Smooth muscle cell (in vitro differentiated cells): ENCODE measurements around the gene CDC25B. TPM values are rescaled to one million over a fixed set of nuclear protein-coding genes. Genes with fewer than 3 reads are reported as not detected.

ENCODE experiments used
- DNase-seq: peaks from one replicate; lab custom pipeline; 2025; ENCODE audit not compliant: unreplicated experiment; lab: John Stamatoyannopoulos, UW
- H2AFZ ChIP-seq: fragments of 200-600 bp; sonication (generic); 2 replicates; pipeline ENCODE4 v1.6.0; 2016; ENCODE audit warnings: antibody characterized with exemption, low read depth, mild to moderate bottlenecking
- H3F3A ChIP-seq: fragments of 200-600 bp; sonication (generic); 2 replicates; pipeline ENCODE4 v1.6.0; 2017; ENCODE audit warnings: antibody characterized with exemption, low read depth
- H3K27ac ChIP-seq: fragments of 200-600 bp; sonication (generic); 2 replicates; pipeline ENCODE4 v1.5.1; 2016; ENCODE audit warnings: low read depth, mild to moderate bottlenecking
- H3K27me3 ChIP-seq: fragments of 200-600 bp; sonication (generic); 2 replicates; pipeline ENCODE4 v1.6.1; 2016; ENCODE audit warnings: low read depth, mild to moderate bottlenecking
- H3K36me3 ChIP-seq: fragments of 200-600 bp; sonication (generic); 2 replicates; pipeline ENCODE4 v1.5.1; 2016; ENCODE audit warnings: low read depth
- H3K4me1 ChIP-seq: fragments of 200-600 bp; sonication (generic); 2 replicates; pipeline ENCODE4 v1.5.1; 2016; ENCODE audit warnings: low read depth
- H3K4me2 ChIP-seq: fragments of 200-600 bp; sonication (generic); 2 replicates; pipeline ENCODE4 v1.6.0; 2016; ENCODE audit warnings: mild to moderate bottlenecking
- H3K4me3 ChIP-seq: fragments of 200-600 bp; sonication (generic); 2 replicates; pipeline ENCODE4 v1.5.1; 2016; ENCODE audit warnings: mild to moderate bottlenecking
- H3K79me2 ChIP-seq: fragments of 200-600 bp; sonication (generic); 2 replicates; pipeline ENCODE4 v1.6.0; 2016; ENCODE audit warnings: low read depth, mild to moderate bottlenecking
- H3K9ac ChIP-seq: fragments of 200-600 bp; sonication (generic); 2 replicates; pipeline ENCODE4 v1.6.0; 2016; ENCODE audit warnings: low read depth
- H3K9me3 ChIP-seq: fragments of 200-600 bp; sonication (generic); replicated peaks from 2 replicates; pipeline ENCODE4 v1.5.1; 2016; ENCODE audit warnings: low read depth
- H4K20me1 ChIP-seq: fragments of 200-600 bp; sonication (generic); 2 replicates; pipeline ENCODE4 v1.6.0; 2016; ENCODE audit warnings: low read depth
- CTCF ChIP-seq: fragments of 200-600 bp; sonication (generic); IDR thresholded peaks from 2 replicates; pipeline ENCODE4 v1.5.1; 2017; ENCODE audit warnings: borderline replicate concordance, mild to moderate bottlenecking, antibody characterized with exemption; ENCODE audit not compliant: insufficient read depth, poor library complexity, severe bottlenecking
- WGBS: methylation state at CpG from one replicate; pipeline ENCODE4 v1.1.7; 2016; ENCODE audit warnings: low lambda C conversion rate; 5-methylcytosine and 5-hydroxymethylcytosine counted together
- polyA plus RNA-seq: library from polyadenylated mRNA; unstranded; fragments of >200 nt; fragmentation: Nextera tagmentation; extraction: Ambion mirVana; gene quantifications from 2 replicates; pipeline ENCODE4 v1.2.1, GENCODE V29; 2016
- total RNA-seq: library from RNA; depleted of rRNA; stranded (reverse); fragments of >200 nt; gene quantifications from 2 replicates; pipeline ENCODE4 v1.2.3, GENCODE V29; 2014

The CDC25B gene
- total and polyA plus RNA-seq, 2 experiments from 2014 or later, result 14.7 to 14.8 TPM

DNA sequence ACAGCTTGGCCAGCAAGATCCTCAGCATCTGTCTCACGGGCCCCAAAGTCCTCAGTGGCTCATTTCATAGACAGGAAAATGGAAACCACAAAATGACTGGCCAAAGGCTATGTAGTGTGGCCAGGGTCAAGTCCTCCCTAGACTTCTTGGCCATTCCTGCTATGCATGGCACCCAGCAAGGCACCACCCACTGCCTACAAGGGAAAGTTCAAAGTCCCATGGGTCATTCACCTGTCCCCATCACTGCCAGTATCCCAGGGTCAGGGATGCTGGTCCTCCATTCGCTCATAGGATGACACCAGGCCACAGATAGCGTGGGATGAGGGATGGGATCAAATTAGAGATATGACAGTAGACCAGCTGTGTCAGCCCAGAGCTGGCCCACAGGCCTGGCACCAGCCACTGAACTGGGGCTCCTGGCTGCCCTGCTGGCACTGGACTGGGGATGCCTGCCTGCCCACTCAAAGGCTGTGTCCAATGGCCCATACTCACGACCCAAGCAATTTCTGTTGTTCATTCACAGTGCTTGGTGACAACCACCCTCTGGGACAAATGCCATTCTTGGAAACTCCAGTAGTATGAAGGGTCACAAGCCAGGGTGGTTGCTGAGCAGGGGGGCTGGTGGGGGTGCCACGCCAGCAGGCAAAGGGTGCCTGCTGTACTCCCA is 40.2 kb upstream of the CDC25B start:
- 96% methylated on average over 4 of the region's 5 CpGs for whole genome bisulfite sequencing

DNA sequence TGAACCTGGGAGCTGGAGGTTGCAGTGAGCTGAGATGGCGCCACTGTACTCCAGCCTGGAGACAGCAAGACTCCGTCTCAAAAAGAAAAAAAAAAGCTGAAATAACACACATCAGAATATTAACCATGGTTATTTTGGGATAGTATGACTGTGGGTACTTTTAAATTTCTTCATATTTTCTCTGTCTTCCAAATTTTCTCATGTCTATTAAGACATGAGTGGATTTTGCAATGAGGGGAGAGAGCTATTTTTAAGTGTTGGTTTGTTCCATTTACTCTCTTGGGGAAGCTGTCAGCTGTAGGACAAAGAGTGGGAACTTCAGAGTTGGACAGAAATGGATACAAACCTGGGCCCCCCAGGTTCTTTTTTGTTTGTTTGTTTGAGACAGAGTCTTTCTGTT is 38.8 kb upstream of the CDC25B start:
- Histone ChIP-seq H3K4me1 (peaks cover 7% of the 10 kb centered on the region), H3K36me3 (no peaks in the 10 kb centered on the region), H2AFZ (no peak overlapping the region), H3F3A (no peaks in the 10 kb centered on the region), H3K4me3 (no peak overlapping the region), H3K9ac (no peak overlapping the region), H3K9me3 (no peaks in the 10 kb centered on the region), H3K4me2 (no peak overlapping the region), H3K27me3 (no peaks in the 10 kb centered on the region), H4K20me1 (peaks cover 6% of the 10 kb centered on the region), H3K27ac (no peak overlapping the region), H3K79me2 (no peaks in the 10 kb centered on the region)
- no peak for DNase-seq
- no peak for TF ChIP-seq CTCF
- WGBS, result 100% methylated on average over 2 of the region's 2 CpGs

More for the DNA sequence above, 40.2 kb upstream of the CDC25B start:
- no peak overlapping the region for H2AFZ ChIP-seq
- H3K79me2 ChIP-seq, result no peaks in the 10 kb centered on the region
- peaks cover 7% of the 10 kb centered on the region for H4K20me1 ChIP-seq
- peaks cover 11% of the 10 kb centered on the region for H3K4me1 ChIP-seq
- no peak overlapping the region for H3K27ac ChIP-seq
- H3K27me3 ChIP-seq, result peaks cover 11% of the 10 kb centered on the region
- no peak overlapping the region for H3K9ac ChIP-seq
- H3K4me3 ChIP-seq, result no peak overlapping the region
- H3K9me3 ChIP-seq, result no peaks in the 10 kb centered on the region
- H3K4me2 ChIP-seq, result no peak overlapping the region
- peaks cover 2% of the 10 kb centered on the region for H3F3A ChIP-seq
- no peaks in the 10 kb centered on the region for H3K36me3 ChIP-seq
- no peak for TF ChIP-seq CTCF
- no peak for DNase-seq

DNA sequence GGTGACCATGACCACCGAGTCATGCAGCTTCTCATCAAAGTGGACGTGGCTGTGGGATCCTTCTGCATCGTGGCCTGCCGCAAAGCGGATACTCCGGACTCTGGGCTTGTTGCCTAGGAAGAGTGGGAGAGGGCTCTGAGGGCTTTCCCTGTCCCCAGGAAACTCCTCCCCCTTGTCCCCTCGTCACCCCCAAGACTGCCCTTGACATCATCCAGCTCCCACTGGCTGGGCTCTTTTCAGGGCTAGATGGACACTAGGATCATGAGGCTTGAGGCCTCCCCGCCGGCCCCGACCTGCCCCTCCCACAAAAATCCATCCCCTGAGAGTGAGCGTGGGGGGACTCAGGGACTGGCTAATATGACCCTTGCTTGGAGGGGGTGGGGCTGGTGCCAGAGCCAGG is 37.5 kb upstream of the CDC25B start:
- WGBS, result 94% methylated on average over 11 of the region's 11 CpGs
- Histone ChIP-seq H3K27ac (no peak overlapping the region), H3K9ac (no peak overlapping the region), H3K36me3 (no peaks in the 10 kb centered on the region), H3K9me3 (no peaks in the 10 kb centered on the region), H2AFZ (no peak overlapping the region), H3K79me2 (no peaks in the 10 kb centered on the region), H3K4me1 (peaks cover 7% of the 10 kb centered on the region), H3K27me3 (no peaks in the 10 kb centered on the region), H3K4me3 (no peak overlapping the region), H3K4me2 (no peak overlapping the region), H4K20me1 (no peaks in the 10 kb centered on the region), H3F3A (no peaks in the 10 kb centered on the region)
- TF ChIP-seq CTCF, result no peak
- no peak for DNase-seq

DNA sequence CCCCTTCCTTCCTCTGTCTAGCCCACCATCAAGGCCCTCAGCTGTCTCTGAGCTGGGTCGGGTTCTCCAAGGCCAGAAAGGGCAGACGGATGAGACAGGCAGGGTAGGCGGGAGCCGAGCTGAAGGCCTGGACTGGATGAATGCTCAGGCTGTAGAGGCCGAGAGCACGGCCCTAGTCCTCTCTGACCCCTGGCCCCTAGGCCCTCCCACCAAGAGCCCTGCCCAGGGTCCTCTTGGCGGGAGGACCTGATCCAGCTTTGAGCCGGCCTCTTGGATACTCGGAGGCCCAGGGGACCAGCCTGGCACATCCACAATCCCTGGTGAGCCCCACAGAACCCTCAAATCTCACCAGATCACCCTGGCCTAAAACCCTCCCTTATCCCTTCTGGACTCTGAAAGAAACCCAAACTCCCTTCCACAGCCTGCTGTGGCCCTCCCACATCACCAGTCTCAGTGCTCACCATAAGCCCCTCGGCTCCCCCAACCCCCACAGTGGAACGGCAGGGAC is 36.7 kb upstream of the CDC25B start:
- H3K9ac ChIP-seq, result no peak overlapping the region
- H3K4me1 ChIP-seq, result peaks cover 7% of the 10 kb centered on the region
- no peaks in the 10 kb centered on the region for H3K9me3 ChIP-seq
- no peak for DNase-seq
- H3K4me3 ChIP-seq, result no peak overlapping the region
- no peaks in the 10 kb centered on the region for H4K20me1 ChIP-seq
- H3K79me2 ChIP-seq, result no peaks in the 10 kb centered on the region
- H3K36me3 ChIP-seq, result no peaks in the 10 kb centered on the region
- 92% methylated on average over 11 of the region's 11 CpGs for WGBS
- H3K4me2 ChIP-seq, result no peak overlapping the region
- H3F3A ChIP-seq, result no peaks in the 10 kb centered on the region
- H3K27me3 ChIP-seq, result no peaks in the 10 kb centered on the region
- H2AFZ ChIP-seq, result no peak overlapping the region
- no peak overlapping the region for H3K27ac ChIP-seq
- TF ChIP-seq CTCF, result no peak
